HG02870 (cell line): Measurements from ENCODE around the gene CHID1.

ENCODE experiments used
- ATAC-seq: cut with Tn5 transposase; IDR thresholded peaks from one replicate; pipeline ENCODE4 v1.9.1; 2021; ENCODE audit warnings: mild to moderate bottlenecking, moderate library complexity; ENCODE audit not compliant: unreplicated experiment

Gene CHID1

DNA sequence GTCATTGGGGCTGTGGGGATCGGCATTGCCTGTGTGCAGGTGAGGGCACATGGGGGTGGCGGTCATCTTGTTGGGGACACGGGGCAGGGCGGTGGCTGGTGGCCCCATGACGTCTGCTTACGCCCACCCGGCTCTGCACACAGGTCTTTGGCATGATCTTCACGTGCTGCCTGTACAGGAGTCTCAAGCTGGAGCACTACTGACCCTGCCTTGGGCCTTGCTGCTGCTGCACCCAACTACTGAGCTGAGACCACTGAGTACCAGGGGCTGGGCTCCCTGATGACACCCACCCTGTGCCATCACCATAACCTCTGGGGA, 72.7 kb downstream of the CHID1 start:
- no peak for ATAC-seq

DNA sequence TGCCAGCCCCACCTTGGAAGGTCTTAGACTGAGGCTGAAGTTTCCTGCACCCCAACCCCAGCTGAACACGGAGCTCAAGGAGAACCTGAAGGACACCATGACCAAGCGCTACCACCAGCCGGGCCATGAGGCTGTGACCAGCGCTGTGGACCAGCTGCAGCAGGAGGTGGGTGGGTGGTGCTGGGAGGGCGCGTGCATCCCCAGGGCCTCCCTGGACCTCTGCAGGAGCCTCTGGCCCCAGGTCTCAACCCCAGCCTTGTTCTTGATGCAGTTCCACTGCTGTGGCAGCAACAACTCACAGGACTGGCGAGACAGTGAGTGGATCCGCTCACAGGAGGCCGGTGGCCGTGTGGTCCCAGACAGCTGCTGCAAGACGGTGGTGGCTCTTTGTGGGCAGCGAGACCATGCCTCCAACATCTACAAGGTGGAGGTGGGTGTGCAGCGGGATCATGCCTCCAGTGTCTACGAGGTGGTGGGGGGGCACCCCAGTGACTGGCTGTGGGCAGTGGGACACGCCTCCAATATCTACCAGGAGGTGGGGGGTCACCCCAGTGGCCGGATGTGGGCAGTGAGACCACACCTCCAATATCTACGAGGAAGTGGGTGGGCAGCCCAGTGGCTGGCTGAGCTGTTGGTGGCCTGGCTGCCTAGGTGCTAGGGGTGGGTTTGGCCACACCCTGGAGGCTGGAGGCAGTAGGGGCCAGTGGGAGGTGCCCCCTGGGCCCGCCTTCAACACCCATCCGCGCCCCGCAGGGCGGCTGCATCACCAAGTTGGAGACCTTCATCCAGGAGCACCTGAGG, 73.2 kb downstream of the CHID1 start:
- ATAC-seq, result no peak

DNA sequence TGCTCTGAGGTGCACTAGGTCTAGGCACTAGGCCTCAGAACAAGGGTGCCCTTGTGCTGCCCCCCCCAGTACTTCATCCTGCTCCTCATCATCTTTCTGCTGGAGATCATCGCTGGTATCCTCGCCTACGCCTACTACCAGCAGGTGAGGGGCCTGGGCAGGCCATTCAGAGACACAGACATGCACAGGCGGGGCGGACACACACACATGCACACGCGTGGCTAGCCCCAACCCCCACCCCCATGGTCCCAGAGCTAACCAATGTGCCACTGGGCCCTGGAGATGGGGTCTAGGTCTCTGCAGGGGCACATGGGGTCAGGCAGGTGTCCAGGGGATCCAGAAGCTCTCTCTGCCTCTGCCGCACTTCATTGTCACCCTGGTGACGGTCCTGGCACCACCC, 73.9 kb downstream of the CHID1 start:
- no peak for ATAC-seq

DNA sequence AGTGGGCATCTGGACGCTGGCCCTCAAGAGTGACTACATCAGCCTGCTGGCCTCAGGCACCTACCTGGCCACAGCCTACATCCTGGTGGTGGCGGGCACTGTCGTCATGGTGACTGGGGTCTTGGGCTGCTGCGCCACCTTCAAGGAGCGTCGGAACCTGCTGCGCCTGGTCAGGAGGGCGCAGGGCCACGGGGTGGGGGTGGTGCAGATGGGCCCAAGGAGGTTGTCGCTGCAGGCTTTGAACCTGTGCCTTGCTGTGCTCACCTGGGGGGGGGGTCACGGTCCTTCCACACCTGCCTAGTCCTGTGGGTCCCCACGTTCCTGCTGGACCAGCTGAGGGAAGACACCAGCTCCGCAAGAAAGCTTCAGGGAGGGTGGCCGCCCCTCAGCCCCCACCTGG, 74.3 kb downstream of the CHID1 start:
- ATAC-seq, result no peak

DNA sequence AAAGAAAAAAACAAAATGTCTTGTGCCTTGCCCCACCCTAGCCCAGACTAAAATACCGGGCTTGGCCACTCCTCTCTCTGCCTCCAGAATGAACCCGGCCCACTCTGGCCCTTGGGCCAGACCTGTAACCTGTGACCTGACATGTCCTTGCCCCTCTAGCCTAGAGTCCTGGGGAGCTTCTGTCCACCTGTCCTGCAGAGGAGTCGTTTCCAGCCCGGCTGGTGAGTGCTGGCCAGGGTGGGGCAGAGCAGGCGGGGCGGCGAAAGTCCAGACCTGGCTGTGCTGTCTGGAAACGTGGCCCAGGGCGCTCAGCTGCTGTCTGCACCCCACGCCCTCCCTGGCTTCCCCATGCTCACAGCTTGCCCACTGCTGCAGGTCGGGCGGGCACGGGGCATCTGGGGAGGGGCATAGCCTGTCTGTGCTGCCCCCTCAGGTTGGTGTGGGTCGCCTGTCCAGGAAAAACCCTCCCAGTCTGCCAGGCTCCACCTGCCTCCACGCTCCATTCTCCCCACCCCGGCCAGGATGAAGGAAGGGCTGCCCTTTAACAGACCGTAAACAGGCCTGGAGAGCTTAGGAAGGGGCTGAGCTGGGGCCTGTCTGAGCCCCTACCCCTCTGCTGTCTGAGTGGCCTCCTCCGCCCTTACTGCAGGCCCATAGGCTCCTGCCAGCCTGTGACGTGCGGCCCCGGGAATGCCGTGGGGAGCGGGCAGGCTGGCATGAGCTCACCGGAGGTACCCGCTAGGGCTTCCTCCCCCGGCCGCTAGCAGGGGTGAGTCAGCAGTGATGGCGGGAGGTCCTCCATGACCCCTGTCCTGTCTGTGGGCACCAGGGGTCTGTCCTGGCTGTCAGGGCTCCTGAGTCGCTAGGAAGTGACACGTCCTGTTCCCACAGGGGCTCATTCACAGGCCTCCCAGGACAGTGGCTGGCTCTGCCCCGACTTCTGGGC, 76.0 kb downstream of the CHID1 start:
- ATAC-seq, result no peak

DNA sequence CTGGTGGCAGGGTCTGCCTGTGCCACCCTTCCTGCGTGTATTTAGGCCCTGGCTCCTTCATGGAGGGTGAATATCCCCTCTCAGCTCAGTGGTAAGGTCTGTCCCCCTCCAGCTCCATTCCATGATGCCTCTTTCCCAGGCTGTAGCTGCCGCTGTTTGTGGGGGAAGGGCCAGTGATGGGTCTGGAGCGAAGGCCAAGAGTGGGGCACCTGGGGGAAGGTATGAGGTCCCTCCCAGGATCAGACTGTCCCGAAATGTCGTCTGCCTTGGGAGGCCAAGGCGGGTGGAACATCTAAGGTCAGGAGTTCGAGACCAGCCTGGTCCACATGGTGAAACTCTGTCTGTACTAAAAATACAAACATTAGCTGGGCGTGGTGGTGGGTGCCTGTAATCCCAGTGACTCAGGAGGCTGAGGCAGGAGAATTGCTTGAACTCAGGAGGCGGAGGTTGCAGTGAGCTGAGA, 76.7 kb downstream of the CHID1 start:
- no peak for ATAC-seq

DNA sequence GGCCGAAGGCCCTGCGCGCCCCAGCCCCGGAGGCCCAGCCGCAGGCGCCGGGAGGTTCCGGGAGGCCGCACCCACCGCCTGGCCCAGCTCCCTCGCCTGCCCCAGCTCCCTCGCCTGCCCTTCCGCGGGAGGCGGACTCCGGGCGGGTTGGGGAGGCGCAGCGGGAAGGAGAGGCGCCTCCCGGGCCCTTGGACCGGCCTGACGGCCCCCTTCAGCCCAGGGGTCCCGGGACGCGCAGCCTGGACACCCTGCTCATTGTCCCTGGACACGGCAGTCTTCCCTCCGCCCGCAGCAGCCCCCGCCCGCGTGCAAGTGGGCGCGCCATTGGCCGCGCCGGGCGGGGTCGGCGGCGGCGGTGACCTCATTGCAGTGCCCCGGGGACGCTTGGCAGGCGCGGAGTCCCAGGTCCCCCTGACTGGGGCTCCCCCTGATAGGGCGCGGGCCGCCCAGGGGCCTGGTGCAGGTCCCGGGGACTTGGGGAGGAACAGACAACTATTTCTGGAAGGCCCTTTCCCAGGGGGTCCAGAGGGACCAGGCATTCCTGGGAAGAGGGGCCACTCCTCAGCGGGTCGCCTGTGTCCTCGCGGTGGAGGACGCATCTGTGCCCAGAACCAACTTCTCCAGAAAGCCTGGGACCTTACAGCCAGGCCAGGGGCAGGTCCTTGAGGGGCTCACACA, 77.4 kb downstream of the CHID1 start:
- ATAC-seq, result peak; percentile 14

DNA sequence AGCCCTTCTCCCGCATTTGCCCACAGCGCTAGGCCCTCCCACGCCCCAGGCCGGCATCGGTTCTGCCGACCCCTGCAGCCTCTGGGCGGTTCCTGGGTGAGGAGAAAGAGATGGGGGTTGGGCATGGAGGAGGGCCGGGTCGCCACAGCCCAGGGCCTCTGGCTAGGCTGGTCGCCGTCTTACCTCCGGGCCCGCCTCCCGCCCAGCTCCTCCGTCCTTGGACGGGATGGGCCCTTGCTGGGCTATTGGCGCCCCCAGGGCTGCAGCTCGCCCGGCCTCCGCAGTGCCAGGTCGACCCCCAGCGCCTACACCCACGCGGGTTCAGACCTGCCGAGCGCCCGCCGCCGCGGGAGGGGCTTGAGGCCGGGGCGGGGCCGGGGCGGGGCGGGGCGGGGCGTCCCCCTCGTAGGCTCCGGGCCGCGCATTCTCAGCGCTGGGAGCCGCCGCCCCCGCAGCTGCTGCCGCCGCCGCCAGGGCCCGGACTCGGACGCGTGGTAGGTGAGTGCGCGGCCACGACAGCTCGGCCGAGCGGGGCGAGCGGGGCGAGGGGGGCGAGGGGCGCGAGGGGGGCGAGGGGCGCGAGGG, 78.0 kb downstream of the CHID1 start, which contains the start of gene CD151:
Gene CD151 (plus strand): TSS at position 424 of the 585 bp plus-strand sequence. CDS start 3,118 bp downstream, outside the sequence.
- peak; percentile 35 for ATAC-seq

DNA sequence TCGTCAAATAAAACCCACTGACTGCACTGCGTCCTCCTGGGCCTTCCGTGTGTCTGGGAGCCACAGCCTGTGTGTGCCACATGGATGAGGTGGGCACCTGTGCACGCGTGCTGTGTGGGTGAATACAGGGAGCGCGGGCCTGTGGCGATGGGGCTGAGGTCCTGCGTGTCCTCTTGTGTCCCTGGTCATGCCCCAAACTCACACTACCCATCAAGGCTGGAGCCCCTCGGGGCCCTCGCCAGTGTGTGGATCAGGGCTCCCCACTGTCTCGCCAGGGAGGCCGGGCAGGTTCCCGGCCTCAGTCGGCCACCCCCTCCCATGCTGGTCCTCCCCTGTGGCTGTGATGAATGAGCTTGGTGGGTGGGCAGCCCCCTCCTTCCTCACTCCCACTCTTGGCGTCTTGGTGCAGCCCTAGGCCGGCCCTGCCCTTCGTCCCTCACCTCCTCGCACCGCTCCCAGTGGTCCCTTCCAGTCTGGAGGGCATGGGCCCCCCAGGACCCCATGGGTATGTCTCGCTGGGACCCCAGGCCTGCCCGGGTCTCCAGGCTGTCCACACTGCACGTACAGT, 78.6 kb downstream of the CHID1 start:
- ATAC-seq, result no peak

DNA sequence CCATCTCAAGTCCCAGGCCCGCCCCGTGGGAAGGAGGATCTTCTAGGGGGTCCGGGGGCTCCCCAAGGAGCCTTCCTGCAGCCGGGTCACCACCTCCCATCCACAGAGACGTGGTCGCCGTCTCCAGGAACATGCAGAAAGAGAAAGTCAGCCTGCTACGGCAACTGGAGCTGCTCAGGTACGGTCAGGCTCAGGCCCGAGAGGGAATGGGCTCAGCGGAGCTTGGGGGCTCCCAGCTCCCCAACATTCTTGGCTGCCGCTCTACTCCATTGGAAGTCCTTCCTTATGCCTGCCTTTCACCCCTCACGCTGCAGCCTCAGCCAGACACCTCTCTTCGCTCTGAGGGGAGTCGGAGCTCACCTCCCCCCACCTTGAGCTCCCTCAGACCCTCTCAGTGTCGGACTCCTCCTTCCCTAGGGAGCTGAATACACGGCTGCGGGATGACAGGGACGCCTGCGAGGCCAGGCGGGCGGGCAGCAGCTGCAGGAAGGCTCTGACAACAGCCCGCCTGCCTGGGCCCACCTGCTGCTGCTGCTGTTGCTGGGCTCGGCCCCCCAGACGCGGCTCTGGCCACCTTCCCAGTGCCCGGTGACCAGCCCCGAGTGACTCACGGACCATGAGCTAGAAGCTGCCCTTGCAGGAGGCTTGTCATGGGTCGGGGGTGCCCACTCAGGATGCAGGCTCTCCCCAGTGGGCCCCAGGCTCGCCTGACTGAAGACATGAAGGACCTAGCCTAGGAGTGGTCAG, 79.3 kb downstream of the CHID1 start:
- no peak for ATAC-seq

DNA sequence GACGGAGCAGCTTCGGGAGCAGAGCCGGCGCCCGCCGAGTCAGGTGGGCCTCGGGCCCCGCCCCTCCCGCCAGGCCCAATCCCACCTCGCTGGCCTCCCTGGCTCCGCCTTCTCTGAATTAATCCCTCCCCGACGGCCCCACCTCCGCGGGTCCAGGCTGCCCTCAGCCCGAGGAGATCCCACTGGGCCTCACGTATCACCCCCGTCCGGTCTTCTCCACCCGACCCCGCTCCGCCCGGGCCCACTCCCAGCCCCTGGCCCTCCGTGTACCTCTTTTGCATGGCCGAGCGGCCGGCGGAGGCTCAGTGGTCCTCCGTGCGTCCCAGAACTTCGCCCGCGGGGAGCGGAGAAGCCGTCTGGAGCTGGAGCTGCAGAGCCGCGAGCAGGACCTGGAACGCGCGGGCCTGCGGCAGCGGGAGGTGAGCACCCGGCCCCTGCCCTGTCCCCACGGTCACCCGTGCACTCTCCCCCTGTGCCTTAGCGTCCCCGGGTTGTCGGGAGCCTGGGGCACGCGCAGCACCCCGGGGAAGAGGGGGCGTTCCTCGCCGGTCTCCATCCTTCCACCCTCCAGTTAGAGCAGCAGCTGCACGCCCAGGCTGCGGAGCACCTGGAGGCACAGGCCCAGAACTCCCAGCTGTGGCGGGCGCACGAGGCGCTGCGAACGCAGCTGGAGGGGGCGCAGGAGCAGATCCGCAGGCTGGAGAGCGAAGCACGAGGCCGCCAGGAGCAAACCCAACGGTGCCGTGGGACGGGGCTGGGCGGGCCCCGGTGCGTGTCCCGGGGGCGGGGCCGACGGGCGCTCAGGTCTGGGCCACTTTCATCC, 80.1 kb downstream of the CHID1 start:
- peak; percentile 28 for ATAC-seq

DNA sequence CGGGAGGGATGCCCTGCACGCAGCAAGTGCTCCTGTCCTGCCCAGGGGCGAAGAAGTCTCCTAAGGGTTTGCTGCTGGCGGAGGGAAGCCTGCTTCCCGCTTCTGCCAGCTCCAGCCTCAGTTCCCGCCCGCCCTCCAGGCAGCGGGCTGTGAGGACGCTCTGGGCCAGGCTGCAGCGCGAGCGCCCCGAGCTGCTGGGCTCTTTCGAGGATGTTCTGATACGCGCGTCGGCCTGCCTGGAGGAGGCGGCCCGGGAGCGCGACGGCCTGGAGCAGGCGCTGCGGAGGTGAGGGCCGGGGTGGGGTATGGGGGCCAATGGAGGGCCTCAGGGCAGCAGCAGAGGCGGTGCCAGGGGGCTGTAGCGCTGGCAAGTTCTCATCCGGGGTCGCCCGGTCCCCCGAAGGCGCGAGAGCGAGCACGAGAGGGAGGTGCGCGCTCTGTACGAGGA, 80.7 kb downstream of the CHID1 start:
- ATAC-seq, result no peak

DNA sequence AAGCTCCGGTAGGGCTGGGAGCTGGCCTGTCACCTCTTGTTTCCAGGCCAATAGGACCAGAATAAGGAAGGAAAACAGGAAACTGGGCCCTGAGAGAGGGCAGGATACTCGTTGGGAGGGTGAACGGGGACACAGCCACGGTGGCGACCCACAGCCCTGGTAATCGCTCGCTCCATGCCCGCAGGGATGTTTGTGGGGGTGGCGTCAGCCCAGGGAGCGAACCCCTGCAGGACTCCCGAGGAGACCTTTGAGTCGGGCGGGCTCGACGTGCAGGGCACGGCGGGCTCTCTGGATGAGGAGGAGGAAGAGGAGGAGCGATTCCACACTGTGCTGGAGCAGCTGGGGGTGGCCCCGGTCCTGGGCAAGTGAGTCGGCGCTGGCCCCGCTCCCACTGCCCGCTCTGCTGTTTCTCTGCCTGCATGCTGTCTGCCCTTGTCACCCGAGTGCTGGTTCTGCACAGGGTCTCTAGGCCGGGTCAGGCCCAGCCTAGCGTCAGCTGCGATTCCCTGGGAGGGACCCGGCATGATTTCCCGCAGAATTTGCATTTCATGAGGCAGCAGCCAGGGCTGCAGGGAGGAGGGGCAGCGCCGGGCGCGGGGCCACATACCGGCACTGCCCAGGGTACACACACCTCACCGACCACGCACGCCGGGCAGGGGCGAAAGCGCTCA, 81.3 kb downstream of the CHID1 start:
- ATAC-seq, result no peak

DNA sequence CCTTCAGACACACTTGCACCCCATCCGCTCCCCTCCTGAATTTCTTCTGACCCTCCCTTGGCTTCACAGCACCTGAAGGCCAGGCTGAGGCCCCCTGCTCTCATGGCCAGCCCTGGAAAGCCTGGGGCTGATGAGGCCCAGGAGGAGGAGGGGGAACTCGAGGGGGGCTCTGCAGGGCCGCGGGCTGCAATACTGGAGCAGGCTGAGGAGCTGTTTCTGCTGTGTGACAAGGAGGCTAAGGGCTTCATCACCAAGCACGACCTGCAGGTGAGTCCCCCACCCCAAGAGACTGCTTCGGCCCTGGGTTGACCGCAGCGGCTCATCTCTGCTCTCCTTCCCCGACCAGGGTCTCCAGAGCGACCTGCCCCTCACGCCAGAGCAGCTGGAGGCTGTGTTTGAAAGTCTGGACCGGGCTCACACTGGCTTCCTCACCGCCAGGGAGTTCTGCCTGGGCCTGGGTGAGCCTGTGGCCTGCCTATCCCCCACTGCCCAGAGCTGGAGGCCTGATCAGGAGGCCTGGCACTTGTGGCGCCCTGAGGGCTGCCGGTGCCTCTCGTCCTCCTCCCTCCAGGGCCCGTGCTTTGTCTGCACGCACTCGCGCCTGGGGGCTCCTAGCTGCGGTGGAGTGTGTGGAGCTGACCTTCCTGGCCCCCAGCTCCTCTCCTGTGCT, 82.0 kb downstream of the CHID1 start:
- no peak for ATAC-seq

DNA sequence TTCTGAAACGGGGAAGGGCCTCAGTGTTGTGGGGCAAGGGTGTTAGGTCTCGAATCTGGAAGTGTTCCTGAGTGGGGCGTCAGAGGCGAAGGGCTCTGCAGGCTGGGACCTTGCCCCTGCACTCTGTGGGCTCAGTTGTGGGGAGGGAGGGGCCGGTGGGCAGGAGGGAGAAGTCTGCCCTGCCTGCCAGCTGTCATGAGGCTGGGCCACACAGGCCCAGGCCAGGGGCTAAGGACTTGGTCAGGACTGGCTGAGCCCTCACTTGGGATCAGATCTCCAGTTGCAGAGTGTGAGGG, 82.8 kb downstream of the CHID1 start, which contains the start of gene CRACR2B:
Gene CRACR2B (plus strand): TSS at position 23 of the 296 bp plus-strand sequence. CDS start 689 bp downstream, outside the sequence.
- ATAC-seq, result no peak

DNA sequence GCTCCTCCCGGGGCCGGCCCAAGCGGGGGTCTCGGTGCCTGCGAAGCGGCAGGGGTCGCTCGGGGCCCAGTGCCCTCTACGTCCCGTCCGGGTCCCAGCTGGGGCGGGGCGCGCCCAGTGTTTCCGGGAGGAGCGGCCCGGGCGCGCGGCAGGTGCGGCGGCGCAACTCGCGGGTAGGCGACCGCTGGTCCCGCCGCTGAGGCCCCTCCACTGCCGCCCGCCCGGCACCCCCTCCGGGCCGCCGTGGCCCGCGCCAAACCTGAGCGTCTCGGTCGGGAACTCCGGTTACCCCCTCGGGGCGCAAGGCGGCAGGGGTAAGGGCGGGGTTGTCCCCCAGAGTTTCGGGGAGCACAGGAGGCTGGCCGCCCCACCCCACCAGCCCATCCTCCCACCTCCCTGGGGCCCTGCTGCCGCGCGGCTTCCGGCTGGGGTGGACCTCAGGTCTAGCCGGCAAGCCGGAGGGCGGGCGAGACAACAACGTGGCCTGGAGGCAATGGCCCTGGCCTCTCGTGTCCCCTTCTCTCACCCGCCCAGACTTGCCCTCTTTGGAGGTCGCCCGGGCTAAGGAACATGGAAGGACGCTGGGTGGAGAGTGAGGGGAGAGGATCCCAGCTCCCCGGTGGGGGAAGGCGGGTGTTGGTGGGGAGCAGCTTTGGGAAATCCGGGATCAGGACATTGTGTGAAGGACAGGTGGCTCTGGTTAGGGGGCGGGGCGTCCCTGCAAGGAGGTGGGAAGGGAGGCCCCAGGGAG, 83.3 kb downstream of the CHID1 start:
- ATAC-seq, result no peak

DNA sequence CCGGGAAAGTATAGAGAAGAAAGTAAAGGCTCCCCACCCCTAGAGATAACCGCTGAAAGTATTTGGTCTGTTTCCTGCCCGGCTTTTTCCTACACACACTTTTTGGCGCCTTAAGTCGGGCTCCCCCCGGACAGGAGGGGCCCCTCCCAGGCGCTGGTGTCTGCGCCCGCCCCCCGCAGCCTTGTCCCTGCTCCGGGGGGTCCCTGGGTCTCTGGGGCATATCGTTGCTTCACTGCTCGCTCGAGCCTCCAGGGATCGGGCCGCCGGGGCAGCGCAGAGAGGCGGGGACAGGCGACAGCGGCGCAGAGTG, 83.8 kb downstream of the CHID1 start:
- ATAC-seq, result no peak
